ENCODE data around the gene C9.
"Not testable (repeated sequence)": the region's sequence is repeated elsewhere in the genome, so short reads cannot be mapped to it uniquely, and the experiment has no call there.

The C9 gene

GRCh38 chr5:39364367-39364766, at the start of gene C9:
TSS of gene C9 (minus strand) at chr5:39364495. CDS start at chr5:39364464, 31 bp downstream.
- DNase-seq (ENCODE audit: low read depth), result no peak

DNA sequence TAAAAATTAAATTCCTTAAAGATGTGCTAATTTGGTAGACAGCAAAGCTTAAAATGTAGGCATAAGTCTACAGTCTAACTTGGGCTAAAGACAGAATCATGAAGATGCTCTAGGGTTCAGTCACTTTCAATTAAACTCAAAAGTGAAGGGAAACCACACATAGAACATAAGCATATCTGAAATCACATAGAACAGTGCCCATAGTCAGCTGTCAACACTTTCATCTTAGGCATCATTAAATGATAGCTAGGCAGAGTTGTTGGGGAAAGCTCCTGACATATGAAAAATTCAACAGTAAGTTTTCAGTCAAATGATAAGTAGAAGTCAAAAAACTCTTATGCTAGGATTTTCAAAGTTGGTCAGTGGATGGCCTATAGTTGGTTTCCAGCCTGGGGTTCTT, 49.5 kb upstream of the C9 start:
- no peak for DNase-seq (ENCODE audit: low read depth)

DNA sequence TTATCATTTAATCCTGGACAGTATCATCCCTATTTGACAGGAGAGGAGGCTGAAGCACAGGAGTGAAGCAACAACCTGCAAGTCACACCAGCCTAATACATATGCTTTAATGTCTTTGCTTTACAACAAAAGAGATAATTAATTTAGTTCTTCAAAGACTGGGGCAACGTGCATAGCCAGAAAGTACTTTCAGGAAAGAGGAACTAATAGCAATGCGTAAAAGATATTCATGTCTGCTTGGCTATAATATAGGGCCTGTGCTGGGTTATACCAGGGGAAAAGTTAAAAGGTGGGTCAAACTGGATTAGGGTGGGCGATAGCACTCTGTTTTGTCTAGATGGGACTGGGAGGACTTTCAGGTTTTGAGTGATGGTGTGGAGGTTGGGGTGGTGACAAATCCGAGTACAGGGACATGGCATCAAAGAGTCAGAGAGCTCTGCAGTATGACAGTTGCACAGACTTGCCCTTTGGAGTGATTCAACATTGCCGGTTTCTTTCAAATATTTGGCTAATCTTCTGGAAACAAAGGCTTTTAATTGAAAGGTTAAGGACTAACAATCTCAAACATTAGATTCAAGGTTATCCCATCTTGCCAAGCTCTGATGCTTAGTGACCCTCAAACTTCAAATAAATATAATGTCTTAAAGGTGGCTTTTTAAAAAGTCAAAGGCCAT, 48.6 kb upstream of the C9 start:
- no peak for DNase-seq (ENCODE audit: low read depth)

- DNase-seq (ENCODE audit: low read depth), result no peak
Observed at GRCh38 chr5:39411985-39412384, 47.7 kb upstream of the C9 start.

DNA sequence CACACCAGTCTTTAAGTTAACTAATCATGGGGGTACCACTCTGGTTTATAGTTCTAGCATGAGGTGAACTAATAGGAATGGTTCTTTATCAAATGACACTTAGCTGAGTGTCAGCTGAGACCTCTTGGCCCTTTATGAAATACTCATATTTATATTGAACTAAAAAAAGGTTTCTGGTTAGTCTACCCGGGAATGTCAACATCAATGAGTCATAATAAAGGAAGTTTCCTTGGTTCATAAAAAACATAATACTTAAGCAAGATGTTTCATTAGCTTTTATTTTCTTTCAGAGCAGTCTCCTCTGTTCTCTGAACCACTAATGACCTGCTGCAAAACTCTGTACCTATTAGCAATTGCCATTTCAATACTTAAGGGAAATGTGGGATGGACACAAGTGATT, 46.8 kb upstream of the C9 start:
- DNase-seq (ENCODE audit: low read depth), result no peak

GRCh38 chr5:39409033-39409432, 44.7 kb upstream of the C9 start:
- DNase-seq (ENCODE audit: low read depth), result no peak

DNA sequence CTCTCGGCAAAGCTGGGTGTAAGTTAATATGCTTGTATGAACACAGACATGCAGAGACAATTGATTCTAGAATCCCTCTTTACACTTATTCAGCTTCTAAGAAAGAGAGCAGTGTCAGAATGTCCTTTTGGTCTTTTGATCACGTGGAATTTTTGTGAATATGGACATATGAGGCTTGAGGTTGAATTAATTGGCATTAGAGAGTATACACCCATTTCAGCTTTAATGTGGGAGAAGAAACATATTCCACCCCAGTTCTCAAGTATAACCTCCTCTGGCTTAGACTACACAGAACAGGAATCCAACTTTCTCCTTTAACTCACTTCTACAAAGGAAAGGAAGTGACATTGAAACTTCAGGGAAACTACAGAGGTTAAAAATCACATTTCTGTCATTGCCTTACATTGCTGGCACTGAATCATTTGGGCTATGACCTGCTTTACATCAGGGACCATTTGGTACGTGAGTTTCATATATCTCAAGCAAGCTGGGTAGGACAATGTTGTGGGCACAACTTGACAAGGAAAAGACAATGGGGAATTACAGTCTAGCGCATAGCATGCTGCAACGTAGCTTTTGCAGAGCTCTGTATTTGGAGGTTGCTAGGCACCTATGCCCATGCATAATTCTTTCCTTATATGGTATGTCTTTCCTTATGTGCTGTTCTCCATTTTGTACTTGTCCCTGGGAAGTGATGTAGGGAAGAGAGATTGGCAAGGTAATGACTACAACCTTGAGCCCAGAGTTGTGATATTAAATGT, 41.0 kb upstream of the C9 start:
- DNase-seq (ENCODE audit: low read depth), result no peak

- DNase-seq (ENCODE audit: low read depth), result not testable (repeated sequence)
Observed at GRCh38 chr5:39403761-39404160, 39.5 kb upstream of the C9 start.

DNA sequence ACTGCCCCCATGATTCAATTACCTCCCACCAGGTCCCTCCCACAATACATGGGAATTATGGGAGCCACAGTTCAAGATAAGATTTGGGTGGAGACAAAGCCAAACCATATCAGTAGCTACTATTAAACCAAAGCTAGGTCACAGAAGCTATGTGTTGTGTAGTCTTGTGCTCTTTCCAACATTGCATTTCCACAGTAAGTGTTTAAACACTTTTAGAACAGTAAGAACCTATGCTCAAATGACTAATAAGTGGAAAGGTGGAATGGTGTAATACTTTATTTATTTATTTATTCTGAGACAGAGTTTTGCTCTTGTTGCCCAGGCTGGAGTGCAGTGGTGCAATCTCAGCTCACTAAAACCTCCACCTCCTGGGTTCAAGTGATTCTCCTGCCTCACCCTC, 37.8 kb upstream of the C9 start:
- not testable (repeated sequence) for DNase-seq (ENCODE audit: low read depth)

- DNase-seq (ENCODE audit: low read depth), result no peak
Observed at GRCh38 chr5:39400713-39401578, 36.7 kb upstream of the C9 start.

DNA sequence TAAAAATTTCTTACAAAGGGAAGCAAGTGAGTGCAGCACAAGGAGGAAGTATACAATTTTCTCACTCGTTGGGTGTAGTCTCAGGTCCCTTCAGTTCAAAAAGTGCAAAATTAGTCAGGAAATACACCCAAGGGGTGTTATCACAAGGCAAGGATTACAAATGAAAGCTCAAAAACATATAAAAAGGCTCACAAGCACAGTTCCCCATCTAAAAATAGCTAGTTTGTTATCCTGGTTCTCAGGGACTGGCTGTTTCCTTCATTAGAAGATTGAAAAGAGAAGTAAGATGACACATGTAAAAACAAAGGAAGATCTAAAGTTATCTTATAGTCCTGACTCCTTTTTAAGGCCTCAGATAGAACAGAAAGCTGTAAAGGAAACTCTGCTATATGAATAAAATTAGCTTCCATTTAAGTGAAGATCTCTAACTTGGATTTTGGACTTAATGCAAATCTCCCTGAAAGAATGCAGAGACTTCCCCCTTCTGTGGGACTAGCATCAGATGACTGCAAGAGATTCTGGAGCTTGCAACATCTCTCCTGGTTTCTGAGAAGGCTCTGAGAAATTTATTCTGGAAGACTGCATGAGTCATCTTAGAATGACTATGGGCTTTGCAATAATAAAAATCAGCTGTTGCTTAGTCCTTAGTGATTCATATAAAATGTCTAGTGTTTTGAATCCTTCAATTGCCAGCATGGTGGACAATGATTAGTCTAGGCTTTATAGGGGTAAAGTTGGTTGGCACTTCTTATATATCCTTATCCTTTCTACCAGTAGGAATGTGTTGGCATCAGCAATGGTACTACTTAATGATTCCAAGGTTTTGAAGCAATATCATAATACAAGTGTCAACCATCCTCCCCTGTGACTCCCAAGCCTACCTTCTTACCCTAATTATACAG, 35.1 kb upstream of the C9 start:
- DNase-seq (ENCODE audit: low read depth), result no peak

- DNase-seq (ENCODE audit: low read depth), result no peak
Observed at GRCh38 chr5:39396843-39397242, 32.5 kb upstream of the C9 start.

DNA sequence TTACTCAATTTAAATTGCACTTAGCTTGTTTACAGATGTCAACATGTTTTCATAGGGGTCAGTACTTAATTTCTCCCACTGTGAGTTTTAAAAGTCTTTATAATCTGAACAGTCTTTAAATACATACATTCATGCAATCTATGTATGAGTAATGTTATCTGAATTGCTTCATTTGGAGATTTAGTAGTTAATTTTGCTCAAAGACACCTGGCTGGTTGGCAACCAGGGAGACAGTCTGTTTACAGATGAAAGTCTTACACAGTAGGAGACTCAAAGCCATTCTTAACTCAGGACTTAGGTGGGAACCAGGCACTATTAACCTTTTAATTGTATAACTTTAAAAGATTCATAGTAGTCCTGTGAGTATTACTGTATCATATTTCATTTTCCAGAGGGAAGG, 31.2 kb upstream of the C9 start:
- no peak for DNase-seq (ENCODE audit: low read depth)

DNA sequence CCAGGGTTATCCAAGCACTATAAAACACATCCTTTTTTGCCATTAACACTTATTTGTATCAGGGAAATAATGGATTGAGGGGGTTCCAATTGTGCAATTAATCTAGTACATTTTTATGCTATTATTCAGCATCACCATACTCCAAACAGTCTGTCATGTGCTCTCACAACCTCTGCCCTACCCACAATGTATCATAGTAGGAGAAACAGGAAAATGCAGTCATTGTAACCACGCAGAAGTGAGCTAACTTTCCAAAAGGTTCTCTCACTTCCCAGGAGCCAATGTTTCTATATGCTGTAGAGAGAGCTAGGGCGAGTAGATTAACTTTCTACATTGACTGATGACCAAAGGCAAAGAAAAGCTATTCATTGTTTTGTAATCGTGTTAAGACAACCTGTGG, 30.7 kb upstream of the C9 start:
- no peak for DNase-seq (ENCODE audit: low read depth)

GRCh38 chr5:39390945-39391344, 26.6 kb upstream of the C9 start:
- DNase-seq (ENCODE audit: low read depth), result no peak

- no peak for DNase-seq (ENCODE audit: low read depth)
Observed at GRCh38 chr5:39387293-39387692, 23.0 kb upstream of the C9 start.

DNA sequence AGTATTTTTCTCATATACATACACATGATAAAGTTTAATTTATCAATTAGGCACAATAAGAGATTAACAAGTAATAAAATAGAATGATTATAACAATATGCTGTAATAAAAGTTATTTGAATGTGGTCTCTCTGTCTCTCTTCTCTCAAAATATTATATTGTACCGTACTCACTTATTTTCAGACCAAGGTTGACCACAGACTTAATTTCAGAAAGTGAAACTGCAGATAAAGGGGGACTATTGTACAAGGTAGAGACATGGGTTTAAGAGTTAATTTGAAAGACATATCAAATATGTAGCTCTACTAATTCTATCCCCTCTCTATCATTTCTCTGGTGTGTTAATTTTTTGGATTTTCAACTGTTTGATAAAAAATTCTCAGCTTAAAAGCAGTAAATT, 20.0 kb upstream of the C9 start:
- DNase-seq (ENCODE audit: low read depth), result no peak

GRCh38 chr5:39381376-39381775, 17.1 kb upstream of the C9 start:
- DNase-seq (ENCODE audit: low read depth), result no peak

GRCh38 chr5:39379693-39380092, 15.4 kb upstream of the C9 start:
- no peak for DNase-seq (ENCODE audit: low read depth)

DNA sequence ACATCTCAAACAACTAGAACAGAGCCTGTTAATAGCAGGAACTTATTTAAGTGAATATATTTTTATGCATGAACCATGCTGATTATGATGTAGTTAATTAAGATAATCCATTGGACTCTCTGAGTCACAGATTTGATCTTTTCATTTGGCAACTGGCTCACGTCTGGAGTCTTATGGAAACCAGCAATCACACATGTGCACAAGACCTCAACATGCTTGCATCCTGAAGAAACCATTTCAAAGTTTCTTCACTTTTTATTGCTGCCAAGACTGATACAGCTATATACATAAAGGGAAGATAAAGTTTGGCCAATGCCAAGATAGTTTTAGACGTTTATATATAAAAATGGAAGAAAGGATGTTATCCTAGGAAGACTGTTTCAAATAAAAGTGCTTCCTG, 13.3 kb upstream of the C9 start:
- DNase-seq (ENCODE audit: low read depth), result no peak

GRCh38 chr5:39376293-39376714, 12.0 kb upstream of the C9 start:
- no peak for DNase-seq (ENCODE audit: low read depth)

DNA sequence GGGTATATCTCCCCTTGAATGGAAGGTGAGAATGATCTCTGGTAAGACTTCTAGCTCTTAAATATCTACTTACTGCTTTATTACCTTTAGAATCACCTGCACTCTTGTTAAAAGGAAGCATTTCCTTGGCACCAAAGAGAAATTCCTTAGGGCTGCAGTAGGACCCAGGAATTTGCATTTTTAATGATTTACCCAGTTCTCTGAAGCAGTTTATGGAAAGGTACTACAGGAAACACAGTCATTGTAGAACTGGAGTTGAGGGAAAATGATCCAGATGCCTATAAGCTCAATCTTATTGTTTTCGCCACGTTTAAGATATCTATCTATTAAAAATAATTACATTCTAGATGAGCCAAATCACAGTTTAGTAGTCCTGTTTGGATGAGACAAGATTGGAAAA, 9.5 kb upstream of the C9 start:
- no peak for DNase-seq (ENCODE audit: low read depth)

All from T-helper 22 cell (primary cell).